Measurements from ENCODE around the gene AFG3L2.

AFG3L2 gene

GRCh38 chr18:12321333-12321732 is 55.7 kb downstream of the AFG3L2 start:
- no peak for DNase-seq

- no peak for DNase-seq
These were observed 58.2 kb downstream of the AFG3L2 start for GRCh38 chr18:12318857-12319256.

- DNase-seq = no peak
These were observed 58.7 kb downstream of the AFG3L2 start for GRCh38 chr18:12318334-12318697.

- no peak for DNase-seq
These were observed 59.2 kb downstream of the AFG3L2 start for GRCh38 chr18:12317664-12318333.

- DNase-seq = no peak
These were observed 61.1 kb downstream of the AFG3L2 start for GRCh38 chr18:12315911-12316310.

GRCh38 chr18:12315490-12315889 is 61.5 kb downstream of the AFG3L2 start:
- DNase-seq = no peak

GRCh38 chr18:12314591-12315305 is 62.3 kb downstream of the AFG3L2 start:
- DNase-seq = no peak

- no peak for DNase-seq
These were observed 63.3 kb downstream of the AFG3L2 start for GRCh38 chr18:12313530-12314245.

GRCh38 chr18:12312976-12313375 is 64.1 kb downstream of the AFG3L2 start:
- no peak for DNase-seq

- no peak for DNase-seq
These were observed 66.3 kb downstream of the AFG3L2 start for GRCh38 chr18:12310762-12311161.

- DNase-seq = no peak
These were observed 67.3 kb downstream of the AFG3L2 start for GRCh38 chr18:12309683-12310198.

- DNase-seq = no peak
These were observed 68.5 kb downstream of the AFG3L2 start for GRCh38 chr18:12308386-12309100.

- no peak for DNase-seq
These were observed 69.2 kb downstream of the AFG3L2 start, which contains the start of gene TUBB6 for GRCh38 chr18:12307701-12308385. Gene TUBB6, plus strand, starts transcription at chr18:12308241. Its CDS starts 52 bp downstream, at chr18:12308293.

GRCh38 chr18:12306752-12307700 is 70.0 kb downstream of the AFG3L2 start:
- DNase-seq = no peak

- no peak for DNase-seq
These were observed 70.9 kb downstream of the AFG3L2 start for GRCh38 chr18:12305930-12306629.

- no peak for DNase-seq
These were observed 71.8 kb downstream of the AFG3L2 start for GRCh38 chr18:12305211-12305610.

GRCh38 chr18:12304351-12305210 is 72.4 kb downstream of the AFG3L2 start:
- DNase-seq = peak; percentile 17

GRCh38 chr18:12302391-12303147 is 74.5 kb downstream of the AFG3L2 start:
- DNase-seq = no peak

All from NCI-H2107 (cell line).